BJ (cell line): ENCODE data around the gene SHBG. TPM values are rescaled to one million over a fixed set of nuclear protein-coding genes. Genes with fewer than 3 reads are reported as not detected.
A peak's percentile ranks its signal among the peaks of the same experiment; 100 is the strongest.

Experiments
- CTCF ChIA-PET: fragments of 350-600 bp; formaldehyde crosslinking; extraction: SDS; loops from one replicate; lab custom pipeline; 2021; ENCODE audit warnings: antibody characterized with exemption, inconsistent platforms; lab: Yijun Ruan, JAX
- POLR2A ChIA-PET: fragments of 300-600 bp; sonication (Branson Sonifier 250); formaldehyde crosslinking; extraction: SDS; loops from one replicate; lab custom pipeline; 2021; ENCODE audit warnings: antibody characterized with exemption; lab: Charles Lee
- DNase-seq: peaks from one replicate; pipeline ENCODE4 v3.0.0-alpha.2; 2011; ENCODE audit warnings: low read depth
- H3K27me3 ChIP-seq: 2 replicates; pipeline ENCODE4 v1.6.0; 2011; ENCODE audit warnings: low read length; ENCODE audit not compliant: control insufficient read depth, insufficient read depth
- H3K36me3 ChIP-seq: 2 replicates; pipeline ENCODE4 v1.5.1; 2011; ENCODE audit warnings: low read length; ENCODE audit not compliant: control insufficient read depth, insufficient read depth
- H3K4me3 ChIP-seq: 2 replicates; pipeline ENCODE4 v1.5.1; 2011; ENCODE audit warnings: low read depth, mild to moderate bottlenecking, control low read depth, low read length
- polyA plus RNA-seq: library from polyadenylated mRNA; depleted of rRNA; stranded (reverse); fragments of >200 nt; gene quantifications from 2 replicates; pipeline ENCODE4 v1.2.3, GENCODE V29; 2011
- TF ChIP-seq, protein P1 (sequence below): IDR thresholded peaks from 2 replicates; pipeline ENCODE4 v1.5.1; 2011; ENCODE audit warnings: low read depth, mild to moderate bottlenecking, control low read depth, inconsistent platforms, low read length, moderate library complexity; ENCODE audit not compliant: insufficient read depth

SHBG gene
- polyA plus RNA-seq, 1 experiment, result 1.2 TPM

DNA sequence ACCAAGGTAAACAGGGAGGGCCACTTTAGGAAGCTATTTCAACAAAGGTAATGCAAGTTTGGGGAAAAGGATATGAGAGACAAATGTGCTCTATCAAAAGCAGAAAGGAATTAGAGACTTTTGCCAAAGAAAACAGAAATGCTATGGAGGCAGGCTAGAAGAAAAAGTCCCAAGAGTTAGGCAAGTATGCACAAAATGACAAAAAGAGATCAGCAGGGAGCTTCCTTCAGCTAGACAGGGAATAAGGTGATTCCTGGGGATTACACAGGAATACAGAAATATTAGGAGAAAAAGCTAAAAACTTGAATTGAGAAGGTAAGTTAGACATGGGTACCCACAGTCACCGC lies 17.7 kb upstream of the SHBG start:
- no peak for DNase-seq
- Histone ChIP-seq H3K36me3 (peaks cover 5% of the 10 kb centered on the region), H3K4me3 (no peak overlapping the region), H3K27me3 (no peaks in the 10 kb centered on the region)
- CTCF ChIA-PET, result interaction anchor here (0.9 to 1.5 kb wide), 3 partner anchors 18 to 76 kb away, joined by 4 to 7 read pairs (median 5); partner anchors contain the start of genes SOX15, TP53 and WRAP53
- TF ChIP-seq, protein P1, sequence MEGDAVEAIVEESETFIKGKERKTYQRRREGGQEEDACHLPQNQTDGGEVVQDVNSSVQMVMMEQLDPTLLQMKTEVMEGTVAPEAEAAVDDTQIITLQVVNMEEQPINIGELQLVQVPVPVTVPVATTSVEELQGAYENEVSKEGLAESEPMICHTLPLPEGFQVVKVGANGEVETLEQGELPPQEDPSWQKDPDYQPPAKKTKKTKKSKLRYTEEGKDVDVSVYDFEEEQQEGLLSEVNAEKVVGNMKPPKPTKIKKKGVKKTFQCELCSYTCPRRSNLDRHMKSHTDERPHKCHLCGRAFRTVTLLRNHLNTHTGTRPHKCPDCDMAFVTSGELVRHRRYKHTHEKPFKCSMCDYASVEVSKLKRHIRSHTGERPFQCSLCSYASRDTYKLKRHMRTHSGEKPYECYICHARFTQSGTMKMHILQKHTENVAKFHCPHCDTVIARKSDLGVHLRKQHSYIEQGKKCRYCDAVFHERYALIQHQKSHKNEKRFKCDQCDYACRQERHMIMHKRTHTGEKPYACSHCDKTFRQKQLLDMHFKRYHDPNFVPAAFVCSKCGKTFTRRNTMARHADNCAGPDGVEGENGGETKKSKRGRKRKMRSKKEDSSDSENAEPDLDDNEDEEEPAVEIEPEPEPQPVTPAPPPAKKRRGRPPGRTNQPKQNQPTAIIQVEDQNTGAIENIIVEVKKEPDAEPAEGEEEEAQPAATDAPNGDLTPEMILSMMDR, result no peak
- POLR2A ChIA-PET, result no interaction called here

DNA sequence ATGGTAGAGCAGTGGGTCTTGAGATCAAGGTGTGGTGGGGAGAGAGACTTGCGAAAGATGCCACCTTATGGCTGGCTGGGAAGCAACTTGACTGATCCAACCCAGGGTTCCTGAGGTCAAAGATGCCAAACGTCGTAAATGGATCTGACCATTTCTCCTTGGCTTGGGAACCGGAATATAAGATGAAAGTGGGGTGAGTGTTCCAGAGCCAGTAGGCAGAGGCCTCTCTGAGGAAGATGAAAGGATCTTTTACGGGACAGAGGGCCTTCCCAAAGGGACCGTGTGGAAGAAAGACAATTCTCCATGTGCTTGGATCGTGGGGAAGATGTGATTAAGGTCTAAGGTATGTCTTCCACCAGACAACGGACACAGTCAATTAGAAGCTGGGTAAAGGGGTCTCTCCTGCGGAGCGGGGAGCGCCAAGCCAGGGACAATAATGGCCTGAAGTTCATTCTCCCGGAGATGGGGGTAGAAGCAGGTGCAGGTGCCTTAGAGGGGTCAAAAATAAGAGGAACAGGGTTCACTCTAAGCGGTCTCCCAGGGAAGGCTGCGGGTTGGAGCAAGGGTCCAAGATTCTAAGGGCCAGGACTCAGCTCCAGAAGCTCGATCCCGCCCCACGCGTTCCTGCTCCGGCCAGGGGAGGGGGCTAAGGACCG lies 16.0 kb upstream of the SHBG start:
- ChIA-PET CTCF (interaction anchor here (0.6 to 1.9 kb wide), 5 partner anchors 13 to 30 kb away, joined by 3 to 9 read pairs (median 4); no protein-coding TSS in a partner anchor), POLR2A (interaction anchor here (0.8 kb wide), 1 partner anchor 74 kb away, joined by 6 read pairs; the partner anchor contains the start of genes TP53 and WRAP53)
- peak overlapping the region; percentile 65 for H3K4me3 ChIP-seq
- H3K36me3 ChIP-seq, result peaks cover 5% of the 10 kb centered on the region
- DNase-seq, result no peak
- no peaks in the 10 kb centered on the region for H3K27me3 ChIP-seq
- TF ChIP-seq, protein P1, result no peak

DNA sequence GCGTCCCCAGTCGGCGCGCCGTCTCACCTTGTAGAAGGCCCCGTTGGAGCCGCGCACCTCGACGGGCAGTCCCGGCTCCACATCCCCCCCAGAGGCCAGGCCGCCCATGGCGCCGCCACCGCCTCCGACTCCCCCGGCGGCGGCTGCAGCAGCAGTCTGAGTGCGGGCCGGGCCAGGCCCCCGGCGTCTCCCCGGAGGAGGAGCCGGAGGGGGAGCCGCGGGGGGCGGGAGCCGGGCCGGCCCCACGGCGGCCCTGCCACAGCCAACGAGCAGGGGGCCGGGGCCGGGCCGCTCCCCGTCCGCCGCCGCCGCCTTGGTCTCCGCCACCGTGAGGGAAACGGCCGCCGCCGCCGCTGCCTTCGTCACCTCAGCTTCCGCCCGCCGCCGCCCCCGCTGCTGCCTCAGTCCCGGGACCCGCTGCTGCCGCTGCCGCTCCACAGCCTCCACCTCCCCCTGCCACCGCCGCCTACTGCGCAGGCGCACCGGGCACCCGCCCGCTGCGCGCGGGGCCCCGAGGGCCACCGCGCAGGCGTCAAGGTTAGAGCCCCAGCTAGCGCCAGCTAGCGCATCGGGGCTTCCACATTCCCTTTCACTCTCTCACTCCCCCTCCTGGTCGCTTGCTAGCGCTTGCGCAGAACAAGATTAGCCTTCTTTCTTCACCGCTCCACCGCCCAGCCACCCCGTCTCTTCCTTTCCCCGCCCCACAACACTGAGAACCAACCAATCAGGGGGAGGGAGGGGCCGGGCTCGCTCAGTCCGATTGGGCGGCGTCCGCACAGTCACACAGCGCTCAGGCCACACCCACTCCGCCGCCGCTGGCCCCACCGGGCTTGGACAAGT lies 15.3 kb upstream of the SHBG start, which contains the start of gene FXR2:
TSS of gene FXR2 (minus strand) at position 473 of the 840 bp plus-strand sequence. CDS start at position 108, 365 bp downstream.
- peaks cover 5% of the 10 kb centered on the region for H3K36me3 ChIP-seq
- TF ChIP-seq, protein P1, result peak; percentile 76
- peak; percentile 99 for DNase-seq
- ChIA-PET POLR2A (interaction anchor here (0.6 to 1.1 kb wide), 4 partner anchors 73 to 517 kb away, joined by 4 to 8 read pairs (median 6); partner anchors contain the start of genes TP53 and WRAP53), CTCF (interaction anchor here (0.6 to 1.9 kb wide), 8 partner anchors 10 to 577 kb away, joined by 3 to 9 read pairs (median 5); partner anchors contain the start of gene TP53)
- H3K4me3 ChIP-seq, result peak within 1 kb of the TSS; percentile 65
- H3K27me3 ChIP-seq, result no peaks in the 10 kb centered on the region

DNA sequence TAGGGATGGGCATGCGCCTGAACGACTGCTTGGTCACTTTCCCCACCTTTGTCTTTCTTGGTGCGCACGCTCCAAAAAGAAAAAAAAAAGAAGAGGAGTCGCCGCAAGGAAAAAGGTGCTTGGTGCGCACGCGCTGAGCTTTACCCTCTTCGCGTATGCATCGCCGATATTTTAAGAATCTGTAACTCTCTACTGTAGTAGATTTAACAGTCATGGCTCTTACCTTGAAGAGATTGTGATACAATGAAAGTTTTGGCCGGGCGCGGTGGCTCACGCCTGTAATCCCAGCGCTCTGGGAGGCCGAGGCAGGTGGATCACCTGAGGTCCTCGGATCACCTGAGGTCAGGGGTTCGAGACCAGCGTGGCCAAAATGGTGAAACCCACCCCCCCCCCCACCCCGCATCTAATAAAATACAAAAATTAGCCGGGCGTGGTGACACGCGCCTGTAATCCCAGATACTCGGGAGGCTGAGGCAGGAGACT lies 14.6 kb upstream of the SHBG start:
- Histone ChIP-seq H3K27me3 (no peaks in the 10 kb centered on the region), H3K4me3 (peak overlapping the region; percentile 48), H3K36me3 (peaks cover 4% of the 10 kb centered on the region)
- DNase-seq, result no peak
- ChIA-PET CTCF (interaction anchor here (0.6 to 1.9 kb wide), 9 partner anchors 10 to 748 kb away, joined by 3 to 9 read pairs (median 4); partner anchors contain the start of gene TP53), POLR2A (interaction anchor here (0.6 to 1.1 kb wide), 3 partner anchors 73 to 517 kb away, joined by 4 to 8 read pairs (median 5); partner anchors contain the start of genes TP53 and WRAP53)
- TF ChIP-seq, protein P1, result no peak

DNA sequence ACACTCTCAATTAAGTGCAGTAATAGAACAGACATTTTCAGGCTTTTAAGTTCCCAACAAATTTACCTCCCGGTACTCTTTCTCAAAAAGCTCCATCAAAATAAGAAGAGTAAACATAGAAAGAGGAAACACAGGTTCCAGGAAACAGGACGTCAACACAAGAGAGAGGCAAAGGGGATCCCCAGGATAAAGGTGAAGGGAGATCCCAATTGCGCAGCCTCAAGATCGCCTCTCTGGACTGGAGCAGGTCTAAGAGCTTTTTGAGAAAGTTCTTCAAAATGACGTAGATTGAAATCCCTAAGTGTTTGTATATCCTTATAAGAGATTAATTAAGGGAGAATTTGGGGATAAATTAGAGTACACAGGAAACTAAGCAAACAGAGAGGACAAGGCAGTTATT lies 11.3 kb upstream of the SHBG start:
- Histone ChIP-seq H3K27me3 (no peaks in the 10 kb centered on the region), H3K4me3 (no peak overlapping the region), H3K36me3 (no peaks in the 10 kb centered on the region)
- TF ChIP-seq, protein P1, result no peak
- ChIA-PET POLR2A (no interaction called here), CTCF (interaction anchor here (1.0 to 1.6 kb wide), 2 partner anchors 9 to 69 kb away, joined by 3 to 6 read pairs; partner anchors contain the start of genes SAT2 and TP53)
- no peak for DNase-seq
